Cerebellar cortex (tissue), 1 donor: ENCODE data around the gene IDUA.
"Not testable (repeated sequence)": the region's sequence is repeated elsewhere in the genome, so short reads cannot be mapped to it uniquely, and the experiment has no call there.

Source experiments
- DNase-seq: peaks from one replicate; pipeline ENCODE4 v3.0.0-alpha.2; 2015; ENCODE audit warnings: low spot score

IDUA gene

GRCh38 chr4:1046581-1047011 is 59.8 kb downstream of the IDUA start:
- peak; percentile 84 for DNase-seq

- no peak for DNase-seq
These were observed 60.5 kb downstream of the IDUA start for GRCh38 chr4:1047106-1047975.

DNA sequence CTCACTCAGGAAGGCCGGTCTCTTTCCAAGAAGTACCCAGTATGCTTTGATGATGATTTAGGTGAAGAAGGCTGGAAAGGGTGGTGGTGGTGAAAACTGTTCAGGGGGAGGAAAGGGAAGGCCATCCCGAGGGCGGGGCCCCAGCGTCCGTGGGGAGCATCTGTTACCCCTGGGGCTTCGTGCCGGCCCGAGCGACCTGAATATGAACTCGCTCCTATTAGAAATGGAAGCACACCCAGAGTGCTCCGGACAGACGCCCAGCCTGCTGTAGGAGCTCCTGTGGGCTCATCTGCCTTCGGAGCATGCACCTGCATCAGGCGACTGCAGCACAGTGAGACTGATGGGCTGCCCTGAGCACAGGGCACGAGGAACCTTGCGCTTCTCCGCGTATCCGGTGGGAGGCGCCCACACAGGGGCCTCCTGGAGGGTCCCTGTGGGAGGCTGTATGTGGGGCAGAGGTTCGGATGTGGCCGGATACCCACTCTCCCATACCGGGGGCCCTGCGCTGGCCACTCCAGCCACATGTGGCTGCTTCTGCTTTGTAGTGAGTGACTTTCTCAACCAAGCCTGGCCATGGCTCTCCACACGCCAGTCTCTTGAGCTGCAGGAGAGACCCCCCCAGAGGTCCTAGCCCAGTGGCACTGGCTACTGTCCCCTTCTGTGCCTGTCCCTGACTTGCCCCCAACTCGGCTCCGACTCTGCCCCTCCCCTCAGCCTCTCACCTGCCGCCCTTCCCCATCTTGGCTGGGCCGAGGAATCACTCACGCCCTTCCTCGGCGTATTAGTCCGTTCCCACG is 61.3 kb downstream of the IDUA start:
- DNase-seq: no peak

GRCh38 chr4:1048773-1049590 is 62.1 kb downstream of the IDUA start:
- no peak for DNase-seq

DNA sequence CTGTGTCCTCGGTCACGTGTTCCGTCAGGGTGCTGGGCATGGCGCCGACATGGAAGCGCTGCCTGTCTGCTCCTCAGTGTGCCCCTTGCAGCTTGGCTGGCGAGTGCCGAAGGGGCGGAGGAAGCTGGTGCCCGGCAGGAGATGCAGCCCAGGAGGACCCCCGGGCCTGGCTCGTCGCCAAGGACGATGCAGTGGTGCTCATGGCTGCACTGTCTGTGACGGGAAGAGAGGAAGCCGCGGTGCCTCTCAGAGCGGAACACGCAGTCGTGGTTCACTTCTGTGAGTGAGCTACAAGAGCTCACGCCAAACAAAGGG is 62.7 kb downstream of the IDUA start:
- no peak for DNase-seq

DNA sequence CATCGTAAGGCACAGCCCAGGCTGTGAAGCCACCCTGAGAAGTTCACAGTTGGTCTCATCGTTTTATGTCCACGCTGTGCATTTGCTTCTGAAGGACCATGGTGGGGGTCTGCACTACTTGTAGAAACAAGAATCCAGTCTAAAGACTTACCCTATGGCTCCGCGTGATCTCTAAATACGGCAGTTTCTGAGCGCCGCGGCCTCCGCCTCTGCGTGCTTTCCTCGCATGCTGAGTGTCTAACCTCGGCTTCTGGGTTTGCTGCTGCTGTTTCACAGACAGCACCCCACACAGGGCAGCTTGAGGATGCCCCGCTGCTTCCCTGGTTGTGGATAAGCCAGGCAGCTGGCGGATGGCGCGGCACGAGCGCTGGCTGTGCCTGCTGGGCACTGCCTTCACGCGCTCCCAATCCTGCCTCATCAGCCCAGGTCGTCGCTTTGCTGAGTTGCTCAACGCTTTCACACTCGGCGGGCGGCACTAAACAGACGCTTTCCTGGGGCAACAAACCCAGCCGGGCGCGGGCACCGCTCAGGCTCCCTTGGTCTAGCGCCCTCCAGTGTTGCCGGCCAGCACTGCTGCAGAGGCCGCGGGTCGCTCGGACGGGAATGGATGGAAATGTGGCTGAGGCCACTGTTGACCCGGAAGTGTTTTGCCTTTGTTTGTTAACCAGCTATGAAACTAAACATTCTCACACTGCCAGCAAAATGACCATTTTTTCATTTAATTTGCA is 63.8 kb downstream of the IDUA start:
- DNase-seq: no peak

DNA sequence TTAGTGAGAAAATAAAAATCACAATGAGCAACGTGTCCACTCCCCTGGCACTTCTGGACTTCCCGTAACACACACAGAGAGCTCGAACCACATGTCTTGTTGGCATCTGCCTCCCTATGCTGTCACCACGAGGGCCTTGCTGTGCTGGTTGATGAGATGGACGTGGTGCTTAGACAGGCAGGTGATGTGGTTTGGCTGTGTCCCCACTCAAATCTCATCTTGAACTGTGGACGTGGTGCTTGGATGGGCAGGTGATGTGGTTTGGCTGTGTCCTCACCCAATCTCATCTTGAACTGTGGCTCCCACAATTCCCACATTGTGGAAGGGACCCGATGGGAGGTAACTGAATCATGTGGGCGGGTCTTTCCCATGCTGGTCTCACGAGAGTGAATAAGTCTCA is 64.6 kb downstream of the IDUA start:
- no peak for DNase-seq

DNA sequence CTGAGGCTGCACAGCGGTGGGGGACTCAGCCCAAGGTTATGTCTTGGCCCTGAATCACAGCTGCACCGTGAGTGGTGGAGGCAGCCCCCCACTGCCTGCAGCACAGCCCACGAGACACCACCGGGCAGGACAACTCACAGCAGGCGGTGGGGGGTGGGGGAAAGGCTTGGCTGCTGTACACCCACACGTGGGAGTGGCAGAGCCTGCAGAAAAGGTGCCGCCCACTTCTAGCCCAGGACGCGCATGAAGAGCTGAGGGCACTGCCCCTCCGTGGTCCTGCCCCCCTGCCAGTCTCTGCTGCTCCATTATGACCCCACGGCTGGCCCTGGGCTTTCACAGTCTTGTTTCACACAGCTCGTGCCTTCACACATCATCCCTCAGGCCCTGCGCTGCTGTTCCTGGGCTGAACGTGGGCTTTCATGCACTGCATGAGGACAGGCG is 65.4 kb downstream of the IDUA start:
- no peak for DNase-seq

DNA sequence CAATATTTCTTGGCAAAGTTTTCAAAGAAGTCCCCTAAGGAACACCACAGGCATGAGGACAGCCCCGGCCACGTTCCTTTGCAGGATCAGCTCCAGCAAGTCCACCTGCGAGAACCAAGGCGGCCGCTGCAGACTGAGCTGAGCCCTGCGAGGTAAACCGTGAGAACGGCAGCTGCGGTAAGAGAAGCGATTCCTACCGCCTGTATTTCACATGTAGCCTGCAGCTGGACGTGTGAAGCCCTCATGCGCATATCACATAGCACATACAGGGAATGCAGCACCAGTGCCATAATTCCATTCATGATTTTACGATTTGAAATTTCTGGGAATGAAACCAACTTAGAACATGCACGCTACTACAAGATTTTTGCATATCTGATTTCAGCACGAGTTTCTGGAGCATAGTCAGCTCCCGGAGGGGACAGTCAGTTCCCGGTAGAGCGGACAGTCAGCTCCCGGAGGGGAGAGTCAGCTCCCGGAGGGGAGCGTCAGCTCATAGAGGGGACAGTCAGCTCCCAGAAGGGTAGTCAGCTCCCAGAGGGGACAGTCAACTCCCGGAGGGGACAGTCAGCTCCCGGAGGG is 66.3 kb downstream of the IDUA start:
- DNase-seq: no peak

DNA sequence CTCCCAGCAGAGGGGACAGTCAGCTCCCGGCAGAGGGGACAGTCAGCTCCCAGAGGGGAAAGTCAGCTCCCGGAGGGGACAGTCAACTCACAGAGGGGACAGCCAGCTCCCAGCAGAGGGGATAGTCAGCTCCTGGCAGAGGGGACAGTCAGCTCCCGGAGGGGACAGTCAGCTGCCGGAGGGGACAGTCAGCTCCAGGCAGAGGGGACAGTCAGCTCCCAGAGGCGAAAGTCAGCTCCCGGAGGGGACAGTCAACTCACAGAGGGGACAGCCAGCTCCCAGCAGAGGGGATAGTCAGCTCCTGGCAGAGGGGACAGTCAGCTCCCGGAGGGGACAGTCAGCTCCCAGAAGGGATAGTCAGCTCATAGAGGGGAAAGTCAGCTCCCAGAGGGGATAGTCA is 67.0 kb downstream of the IDUA start:
- not testable (repeated sequence) for DNase-seq
